ENCODE results near the gene SEMA3A. TPM values are rescaled to one million over a fixed set of nuclear protein-coding genes. Genes with fewer than 3 reads are reported as not detected.

Gene SEMA3A
- polyA plus RNA-seq, 1 experiment = 6.8 TPM

DNA sequence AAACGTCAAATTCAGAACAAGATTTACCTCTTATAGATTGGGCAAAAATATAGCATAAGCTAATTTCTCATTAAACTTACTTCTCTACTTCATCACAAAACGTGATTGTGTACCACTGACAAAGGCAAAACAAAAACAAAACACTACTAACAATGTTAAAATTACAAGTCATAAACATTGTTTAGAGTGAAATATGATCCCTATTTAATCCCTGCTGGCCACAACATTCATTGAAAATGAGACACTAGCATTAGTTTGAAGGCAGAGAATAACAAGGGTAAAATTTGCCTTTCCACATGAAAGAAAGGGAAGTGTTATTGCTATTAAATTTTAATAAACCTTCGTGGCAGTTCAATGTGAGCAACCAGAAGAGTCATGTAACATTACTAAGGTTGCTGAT, 45.0 kb downstream of the SEMA3A start:
- Histone ChIP-seq H3K36me3 (ENCODE audit: control insufficient read depth, insufficient read depth, low read length) (no peaks in the 10 kb centered on the region), H3K27me3 (ENCODE audit: control insufficient read depth, insufficient read depth, low read length) (no peaks in the 10 kb centered on the region), H3K4me3 (ENCODE audit: low read depth, low read length) (no peak overlapping the region)
- no peak for DNase-seq (ENCODE audit: low read depth)
- TF ChIP-seq, protein P1, sequence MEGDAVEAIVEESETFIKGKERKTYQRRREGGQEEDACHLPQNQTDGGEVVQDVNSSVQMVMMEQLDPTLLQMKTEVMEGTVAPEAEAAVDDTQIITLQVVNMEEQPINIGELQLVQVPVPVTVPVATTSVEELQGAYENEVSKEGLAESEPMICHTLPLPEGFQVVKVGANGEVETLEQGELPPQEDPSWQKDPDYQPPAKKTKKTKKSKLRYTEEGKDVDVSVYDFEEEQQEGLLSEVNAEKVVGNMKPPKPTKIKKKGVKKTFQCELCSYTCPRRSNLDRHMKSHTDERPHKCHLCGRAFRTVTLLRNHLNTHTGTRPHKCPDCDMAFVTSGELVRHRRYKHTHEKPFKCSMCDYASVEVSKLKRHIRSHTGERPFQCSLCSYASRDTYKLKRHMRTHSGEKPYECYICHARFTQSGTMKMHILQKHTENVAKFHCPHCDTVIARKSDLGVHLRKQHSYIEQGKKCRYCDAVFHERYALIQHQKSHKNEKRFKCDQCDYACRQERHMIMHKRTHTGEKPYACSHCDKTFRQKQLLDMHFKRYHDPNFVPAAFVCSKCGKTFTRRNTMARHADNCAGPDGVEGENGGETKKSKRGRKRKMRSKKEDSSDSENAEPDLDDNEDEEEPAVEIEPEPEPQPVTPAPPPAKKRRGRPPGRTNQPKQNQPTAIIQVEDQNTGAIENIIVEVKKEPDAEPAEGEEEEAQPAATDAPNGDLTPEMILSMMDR (IDR thresholded peaks at IDR 0.05; ENCODE audit: insufficient read depth, low read depth, low read length) = no peak
- ChIA-PET CTCF (no interaction called here), POLR2A (no interaction called here)

DNA sequence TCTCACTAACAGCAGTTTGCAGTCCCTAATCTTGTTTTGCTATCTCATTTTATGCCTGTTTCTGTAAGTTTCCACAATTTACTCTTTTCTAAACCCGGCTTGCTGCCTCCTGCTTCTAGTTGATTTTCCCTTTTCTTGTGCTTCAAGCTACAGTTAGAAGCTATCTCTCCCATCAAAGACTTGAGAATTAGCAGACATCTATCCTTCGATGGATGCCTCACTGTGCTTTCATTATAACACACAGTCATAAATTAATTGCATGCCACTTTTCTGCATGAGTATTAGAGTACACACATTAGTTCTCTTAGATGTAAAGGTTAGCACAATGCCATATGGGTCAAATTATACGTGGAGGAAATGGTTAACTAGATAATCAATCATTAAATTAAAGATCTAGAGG, 48.7 kb downstream of the SEMA3A start:
- no peak overlapping the region for H3K4me3 ChIP-seq (ENCODE audit: low read depth, low read length)
- no peaks in the 10 kb centered on the region for H3K36me3 ChIP-seq (ENCODE audit: control insufficient read depth, insufficient read depth, low read length)
- H3K27me3 ChIP-seq (ENCODE audit: control insufficient read depth, insufficient read depth, low read length) = no peaks in the 10 kb centered on the region
- POLR2A ChIA-PET = no interaction called here
- TF ChIP-seq, protein P1 (IDR thresholded peaks at IDR 0.05; ENCODE audit: insufficient read depth, low read depth, low read length) = no peak
- CTCF ChIA-PET = no interaction called here
- no peak for DNase-seq (ENCODE audit: low read depth)

DNA sequence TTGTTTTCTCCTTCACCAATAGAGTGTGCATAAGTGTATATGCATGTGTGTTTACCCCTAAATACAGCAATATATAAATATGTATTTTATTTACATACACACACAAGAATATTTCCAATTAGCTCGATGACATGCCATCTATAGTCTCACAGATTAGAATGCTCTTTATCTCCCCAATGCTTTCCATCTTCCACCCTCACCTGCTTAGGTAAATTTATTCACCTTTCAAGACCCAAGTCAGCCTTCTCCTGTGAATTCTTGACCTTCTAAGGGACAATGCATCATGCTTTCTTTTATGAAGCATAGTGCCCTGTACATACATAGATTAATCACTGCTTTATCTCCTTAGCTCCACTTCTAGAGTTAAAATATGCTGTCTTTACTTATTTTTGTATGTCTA, 49.7 kb downstream of the SEMA3A start:
- H3K27me3 ChIP-seq (ENCODE audit: control insufficient read depth, insufficient read depth, low read length) = no peaks in the 10 kb centered on the region
- no peak for DNase-seq (ENCODE audit: low read depth)
- H3K36me3 ChIP-seq (ENCODE audit: control insufficient read depth, insufficient read depth, low read length) = no peaks in the 10 kb centered on the region
- ChIA-PET CTCF (no interaction called here), POLR2A (no interaction called here)
- H3K4me3 ChIP-seq (ENCODE audit: low read depth, low read length) = no peak overlapping the region
- TF ChIP-seq, protein P1 (IDR thresholded peaks at IDR 0.05; ENCODE audit: insufficient read depth, low read depth, low read length) = no peak

DNA sequence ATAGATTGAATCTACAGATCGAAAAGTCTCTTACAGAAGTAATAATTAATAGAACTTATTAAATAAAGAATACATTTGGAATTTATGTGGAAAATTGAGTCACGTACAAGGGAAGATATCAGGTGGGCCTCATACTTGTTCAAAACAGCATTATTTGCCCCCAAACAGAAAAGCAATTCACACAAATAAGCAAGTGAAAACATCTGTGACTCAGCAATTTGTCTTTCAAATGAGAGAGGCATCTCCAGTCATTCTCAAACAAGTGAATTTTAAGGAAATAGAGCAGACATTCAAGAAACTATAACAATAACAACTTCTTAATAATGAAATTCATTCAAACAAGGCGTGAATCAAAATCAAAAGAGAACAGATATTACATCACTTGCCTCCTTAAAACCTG, 50.1 kb downstream of the SEMA3A start:
- no peak overlapping the region for H3K4me3 ChIP-seq (ENCODE audit: low read depth, low read length)
- H3K27me3 ChIP-seq (ENCODE audit: control insufficient read depth, insufficient read depth, low read length) = no peaks in the 10 kb centered on the region
- POLR2A ChIA-PET = no interaction called here
- DNase-seq (ENCODE audit: low read depth) = no peak
- CTCF ChIA-PET = interaction anchor here (1.1 kb wide), 1 partner anchor 21 kb away, joined by 3 read pairs; no protein-coding TSS in a partner anchor
- H3K36me3 ChIP-seq (ENCODE audit: control insufficient read depth, insufficient read depth, low read length) = no peaks in the 10 kb centered on the region
- TF ChIP-seq, protein P1 (IDR thresholded peaks at IDR 0.05; ENCODE audit: insufficient read depth, low read depth, low read length) = no peak

DNA sequence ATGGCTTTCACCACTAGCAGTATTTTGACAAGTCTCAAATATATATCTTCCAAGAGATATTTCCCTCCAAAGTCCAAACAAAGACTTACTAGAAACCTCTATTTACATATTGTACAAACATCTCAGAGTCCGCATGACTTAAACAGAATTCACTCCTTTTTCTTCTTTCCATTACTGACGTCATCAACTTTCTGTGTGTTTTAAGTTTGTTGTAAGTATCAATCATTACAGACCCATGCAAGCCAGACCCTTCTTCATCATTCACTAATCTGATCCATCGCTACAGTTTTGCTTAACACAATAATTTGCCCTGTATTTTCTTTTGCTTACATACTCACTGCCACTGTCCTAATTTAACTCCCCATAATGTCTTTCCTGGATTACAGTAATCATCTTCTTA, 51.9 kb downstream of the SEMA3A start:
- TF ChIP-seq, protein P1 (IDR thresholded peaks at IDR 0.05; ENCODE audit: insufficient read depth, low read depth, low read length) = no peak
- CTCF ChIA-PET = no interaction called here
- no peak overlapping the region for H3K4me3 ChIP-seq (ENCODE audit: low read depth, low read length)
- POLR2A ChIA-PET = no interaction called here
- H3K27me3 ChIP-seq (ENCODE audit: control insufficient read depth, insufficient read depth, low read length) = no peaks in the 10 kb centered on the region
- no peak for DNase-seq (ENCODE audit: low read depth)
- no peaks in the 10 kb centered on the region for H3K36me3 ChIP-seq (ENCODE audit: control insufficient read depth, insufficient read depth, low read length)
